ENCODE data around the gene ACSM2A.
"Not testable (repeated sequence)": the region's sequence is repeated elsewhere in the genome, so short reads cannot be mapped to it uniquely, and the experiment has no call there.

Gene ACSM2A

DNA sequence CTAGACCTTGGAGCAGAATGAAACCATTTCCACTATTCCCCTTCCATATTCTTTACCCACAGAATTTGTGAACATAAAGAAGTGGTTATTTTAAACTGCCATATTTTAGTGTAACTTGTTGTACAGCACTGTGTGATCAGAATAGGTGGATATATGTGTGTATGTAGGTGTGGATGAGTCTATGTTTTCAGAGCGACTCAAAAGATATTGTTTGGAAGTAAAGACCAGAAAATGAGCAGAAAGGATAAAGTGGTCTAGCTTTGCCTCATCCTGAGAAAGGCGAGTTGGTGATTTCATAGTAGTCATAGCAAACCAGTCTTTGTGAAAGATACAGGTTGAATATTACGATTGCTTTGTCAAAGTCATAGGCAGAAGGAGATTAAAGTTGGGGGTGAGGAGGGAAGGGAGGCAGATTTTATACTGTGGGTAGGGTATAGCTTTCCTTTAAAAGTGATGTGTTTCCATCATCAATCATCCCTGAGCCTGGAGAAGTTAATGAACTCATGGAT is 81.0 kb downstream of the ACSM2A start:
- not testable (repeated sequence) for H3K27ac ChIP-seq (ENCODE audit: low read depth, low read length); H3K56ac ChIP-seq (ENCODE audit: low read length); H4K5ac ChIP-seq (ENCODE audit: low read length); H2BK15ac ChIP-seq (replicated peaks; ENCODE audit: low read depth); H4K8ac ChIP-seq (ENCODE audit: low read depth, low read length); H3K4me1 ChIP-seq (ENCODE audit: control insufficient read depth, low read depth, low read length); H3K23ac ChIP-seq (ENCODE audit: low read length); H3K79me1 ChIP-seq (ENCODE audit: low read length); H3K9ac ChIP-seq (ENCODE audit: low read length); H2BK120ac ChIP-seq (ENCODE audit: low read depth, low read length); H2AK5ac ChIP-seq (ENCODE audit: low read length); H3K4ac ChIP-seq (ENCODE audit: low read depth, low read length); H3K27me3 ChIP-seq (ENCODE audit: insufficient read depth, low read length, poor library complexity); H3K36me3 ChIP-seq (ENCODE audit: control insufficient read depth, insufficient read depth, low read length); H2BK5ac ChIP-seq (ENCODE audit: low read length); H3K79me2 ChIP-seq (ENCODE audit: control insufficient read depth, insufficient read depth, low read length); DNase-seq; H3K4me3 ChIP-seq (ENCODE audit: low read length); H3K18ac ChIP-seq (ENCODE audit: low read length); H3K4me2 ChIP-seq (ENCODE audit: low read length)
- WGBS (ENCODE audit: extremely low coverage, insufficient coverage, low lambda C conversion rate) = no CpG with 5 or more reads among the region's 3 CpGs

DNA sequence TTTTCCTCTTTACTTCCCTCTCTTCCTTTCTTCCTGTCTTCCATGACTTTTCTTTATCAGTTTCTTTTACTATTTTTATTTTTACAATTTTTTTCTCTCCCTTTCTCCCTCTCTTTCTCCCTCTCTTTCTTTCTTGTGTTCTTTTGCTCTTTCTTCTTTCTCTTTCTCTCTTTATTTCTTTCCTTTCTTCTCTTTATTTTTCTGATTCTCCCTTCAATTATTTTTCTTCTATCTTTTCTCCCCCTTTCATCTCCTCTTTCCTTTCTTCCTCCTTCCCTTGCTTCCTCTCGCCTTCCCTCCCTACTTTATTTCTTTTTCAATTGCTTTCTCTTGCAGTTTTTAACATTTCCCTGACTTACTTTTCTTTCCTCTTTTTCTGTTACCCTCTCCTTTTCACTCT is 85.3 kb downstream of the ACSM2A start:
- not testable (repeated sequence) for H3K79me1 ChIP-seq (ENCODE audit: low read length); H3K23ac ChIP-seq (ENCODE audit: low read length); H4K8ac ChIP-seq (ENCODE audit: low read depth, low read length); DNase-seq; H3K56ac ChIP-seq (ENCODE audit: low read length); H3K4me1 ChIP-seq (ENCODE audit: control insufficient read depth, low read depth, low read length); H3K4me2 ChIP-seq (ENCODE audit: low read length); H2AK5ac ChIP-seq (ENCODE audit: low read length); H3K4me3 ChIP-seq (ENCODE audit: low read length); H3K18ac ChIP-seq (ENCODE audit: low read length); H4K5ac ChIP-seq (ENCODE audit: low read length); H3K4ac ChIP-seq (ENCODE audit: low read depth, low read length); H3K36me3 ChIP-seq (ENCODE audit: control insufficient read depth, insufficient read depth, low read length); H2BK15ac ChIP-seq (replicated peaks; ENCODE audit: low read depth); H2BK120ac ChIP-seq (ENCODE audit: low read depth, low read length); H3K9ac ChIP-seq (ENCODE audit: low read length); H3K27ac ChIP-seq (ENCODE audit: low read depth, low read length); H3K79me2 ChIP-seq (ENCODE audit: control insufficient read depth, insufficient read depth, low read length); H2BK5ac ChIP-seq (ENCODE audit: low read length); H3K27me3 ChIP-seq (ENCODE audit: insufficient read depth, low read length, poor library complexity)
- WGBS (ENCODE audit: extremely low coverage, insufficient coverage, low lambda C conversion rate) = 100% methylated on average over 1 of the region's 1 CpG
